HEK293 (cell line): ENCODE results near the gene CINP.

Source experiments
- CTCF ChIA-PET: fragments of 350-600 bp; formaldehyde crosslinking; extraction: SDS; loops from one replicate; lab custom pipeline; 2021; ENCODE audit warnings: antibody characterized with exemption; lab: Yijun Ruan, JAX
- POLR2A ChIA-PET: fragments of 300-600 bp; formaldehyde crosslinking; extraction: SDS; loops from one replicate; lab custom pipeline; 2020; ENCODE audit warnings: antibody characterized with exemption, inconsistent platforms; lab: Yijun Ruan, JAX
- H3K27ac ChIP-seq: fragments of 200-500 bp; sonication (Bioruptor generic); 2 replicates; pipeline ENCODE4 v1.5.1; 2014; ENCODE audit warnings: low read depth, low read length, control low read depth, inconsistent platforms; ENCODE audit errors: extremely low read depth
- H3K36me3 ChIP-seq, 2 experiments: fragments of 200-500 bp in 1 of 2; sonication (Bioruptor generic) in 1 of 2; 1 replicate in 1 of 2; 2 replicates in 1 of 2; pipeline ENCODE4 v1.5.1; 2014 to 2017; ENCODE audit warnings: inconsistent platforms in 2 of 2, low read length in 2 of 2; ENCODE audit not compliant: control insufficient read depth in 2 of 2, insufficient read depth in 1 of 2
- H3K4me1 ChIP-seq: fragments of 200-500 bp; sonication (Bioruptor generic); 2 replicates; pipeline ENCODE4 v1.5.1; 2014; ENCODE audit warnings: mild to moderate bottlenecking, low read length, inconsistent platforms; ENCODE audit not compliant: control insufficient read depth, insufficient read depth
- H3K4me3 ChIP-seq: 2 replicates; pipeline ENCODE4 v1.5.1; 2011; ENCODE audit warnings: low read depth, mild to moderate bottlenecking, control low read depth, low read length, moderate library complexity
- H3K9me3 ChIP-seq: fragments of 200-500 bp; sonication (Bioruptor generic); 2 replicates; pipeline ENCODE4 v1.5.1; 2014; ENCODE audit warnings: low read depth, low read length, inconsistent platforms; ENCODE audit not compliant: control insufficient read depth, insufficient read depth
- ELK4 ChIP-seq: IDR thresholded peaks from 2 replicates; pipeline ENCODE4 v1.6.1; 2011; ENCODE audit warnings: mild to moderate bottlenecking, low read depth, low read length, borderline replicate concordance
- FEZF1 ChIP-seq: fragments of 450-650 bp; formaldehyde crosslinking; IDR thresholded peaks from 2 replicates; pipeline ENCODE4 v1.5.1; 2016; ENCODE audit warnings: missing biosample characterization, missing genetic modification characterization
- GLIS1 ChIP-seq: fragments of 450-650 bp; formaldehyde crosslinking; IDR thresholded peaks from 2 replicates; pipeline ENCODE4 v1.5.1; 2016; ENCODE audit warnings: missing biosample characterization, missing genetic modification characterization
- KLF1 ChIP-seq: fragments of 450-650 bp; formaldehyde crosslinking; IDR thresholded peaks from 2 replicates; pipeline ENCODE4 v1.5.1; 2016; ENCODE audit warnings: missing biosample characterization, missing genetic modification characterization
- KLF10 ChIP-seq: fragments of 450-650 bp; IDR thresholded peaks from 2 replicates; pipeline ENCODE4 v1.5.1; 2018; ENCODE audit warnings: missing biosample characterization, mild to moderate bottlenecking, missing genetic modification characterization
- KLF8 ChIP-seq: fragments of 450-650 bp; formaldehyde crosslinking; IDR thresholded peaks from 2 replicates; pipeline ENCODE4 v1.5.1; 2016; ENCODE audit warnings: missing biosample characterization, missing genetic modification characterization
- OVOL3 ChIP-seq: fragments of 450-650 bp; formaldehyde crosslinking; IDR thresholded peaks from 2 replicates; pipeline ENCODE4 v1.5.1; 2016; ENCODE audit warnings: missing biosample characterization, missing genetic modification characterization
- RBAK ChIP-seq: fragments of 450-650 bp; formaldehyde crosslinking; IDR thresholded peaks from 2 replicates; pipeline ENCODE4 v1.5.1; 2016; ENCODE audit warnings: missing biosample characterization, missing genetic modification characterization
- TCF7L2 ChIP-seq: IDR thresholded peaks from 2 replicates; pipeline ENCODE4 v1.6.1; 2011; ENCODE audit warnings: low read depth, mild to moderate bottlenecking, inconsistent platforms, low read length, moderate library complexity, borderline replicate concordance
- ZBTB8A ChIP-seq: fragments of 450-650 bp; formaldehyde crosslinking; IDR thresholded peaks from 2 replicates; pipeline ENCODE4 v1.5.1; 2016; ENCODE audit warnings: missing biosample characterization, missing genetic modification characterization
- ZNF112 ChIP-seq: fragments of 450-650 bp; formaldehyde crosslinking; IDR thresholded peaks from 2 replicates; pipeline ENCODE4 v1.5.0; 2017; ENCODE audit warnings: missing biosample characterization, missing genetic modification characterization
- ZNF121 ChIP-seq: fragments of 450-650 bp; formaldehyde crosslinking; IDR thresholded peaks from 2 replicates; pipeline ENCODE4 v1.5.1; 2016; ENCODE audit warnings: missing biosample characterization, missing genetic modification characterization
- ZNF184 ChIP-seq: fragments of 450-650 bp; IDR thresholded peaks from 2 replicates; pipeline ENCODE4 v1.5.1; 2018; ENCODE audit warnings: missing biosample characterization, mild to moderate bottlenecking, missing genetic modification characterization
- ZNF248 ChIP-seq: fragments of 450-650 bp; formaldehyde crosslinking; IDR thresholded peaks from 2 replicates; pipeline ENCODE4 v1.5.1; 2017; ENCODE audit warnings: missing biosample characterization, missing genetic modification characterization
- ZNF280D ChIP-seq: fragments of 450-650 bp; formaldehyde crosslinking; IDR thresholded peaks from 2 replicates; pipeline ENCODE4 v1.5.1; 2016; ENCODE audit warnings: missing biosample characterization, missing genetic modification characterization
- ZNF391 ChIP-seq: fragments of 450-650 bp; formaldehyde crosslinking; IDR thresholded peaks from 2 replicates; pipeline ENCODE4 v1.5.1; 2016; ENCODE audit warnings: low read depth, missing biosample characterization, missing genetic modification characterization, borderline replicate concordance
- ZNF48 ChIP-seq: fragments of 450-650 bp; formaldehyde crosslinking; IDR thresholded peaks from 2 replicates; pipeline ENCODE4 v1.5.1; 2016; ENCODE audit warnings: missing biosample characterization, missing genetic modification characterization
- ZNF585B ChIP-seq: fragments of 450-650 bp; formaldehyde crosslinking; IDR thresholded peaks from 2 replicates; pipeline ENCODE4 v1.5.1; 2016; ENCODE audit warnings: missing biosample characterization, missing genetic modification characterization
- ZNF610 ChIP-seq: fragments of 450-650 bp; formaldehyde crosslinking; IDR thresholded peaks from 2 replicates; pipeline ENCODE4 v1.5.1; 2016; ENCODE audit warnings: missing biosample characterization, missing genetic modification characterization, borderline replicate concordance
- ZNF629 ChIP-seq: fragments of 450-650 bp; formaldehyde crosslinking; IDR thresholded peaks from 2 replicates; pipeline ENCODE4 v1.5.1; 2017; ENCODE audit warnings: missing biosample characterization, missing genetic modification characterization
- ZNF670 ChIP-seq: fragments of 450-650 bp; formaldehyde crosslinking; IDR thresholded peaks from 2 replicates; pipeline ENCODE4 v1.5.1; 2016; ENCODE audit warnings: missing biosample characterization, missing genetic modification characterization, low read depth
- ZNF677 ChIP-seq: fragments of 450-650 bp; IDR thresholded peaks from 2 replicates; pipeline ENCODE4 v1.5.0; 2018; ENCODE audit warnings: missing biosample characterization, mild to moderate bottlenecking, missing genetic modification characterization, moderate library complexity
- ZNF692 ChIP-seq: fragments of 450-650 bp; formaldehyde crosslinking; IDR thresholded peaks from 2 replicates; pipeline ENCODE4 v1.5.1; 2016; ENCODE audit warnings: missing biosample characterization, missing genetic modification characterization
- ZSCAN4 ChIP-seq: fragments of 450-650 bp; formaldehyde crosslinking; IDR thresholded peaks from 2 replicates; pipeline ENCODE4 v1.5.1; 2017; ENCODE audit warnings: missing biosample characterization, missing genetic modification characterization

Gene CINP

GRCh38 chr14:102373110-102373509 is 10.4 kb upstream of the CINP start:
- TF ChIP-seq ZNF280D (tag by site-specific recombination) (no peak), ZNF585B (tag by site-specific recombination) (no peak), ZNF677 (tag by site-specific recombination) (0 out of 2 replicates have a peak, but pooled peaks have one; percentile 18)
- TF ChIP-seq, all 188 proteins: peak for 1
- Histone ChIP-seq H3K36me3 (peaks cover 0 to 16% of the 10 kb centered on the region in 2 experiments; a peak in 2 of 3 replicates), H3K4me3 (no peak overlapping the region), H3K27ac (no peak overlapping the region), H3K9me3 (no peaks in the 10 kb centered on the region), H3K4me1 (no peaks in the 10 kb centered on the region)
- CTCF ChIA-PET: no interaction called here
- POLR2A ChIA-PET: no interaction called here

DNA sequence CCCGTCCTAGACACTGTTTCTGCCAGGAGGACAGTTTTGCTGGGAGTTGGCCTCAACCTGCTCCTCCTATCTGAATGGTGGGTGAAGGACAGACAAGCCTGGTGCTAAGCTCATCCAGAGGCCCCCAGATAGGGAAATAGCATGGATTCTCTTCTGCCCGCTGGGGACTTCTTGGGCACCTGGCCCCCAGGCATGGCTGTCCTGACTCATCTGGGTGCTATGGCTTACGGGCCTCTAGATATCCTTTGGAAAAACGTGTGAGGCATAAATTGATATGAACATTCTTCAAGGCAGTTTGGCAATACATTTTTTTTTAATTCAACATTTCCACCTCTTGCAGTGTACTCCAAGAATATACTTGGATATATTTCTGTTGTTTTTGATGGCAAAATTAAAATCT is 8.7 kb upstream of the CINP start:
- ChIA-PET POLR2A (no interaction called here), CTCF (no interaction called here)
- TF ChIP-seq ZBTB8A (tag by site-specific recombination) (no peak), FEZF1 (tag by site-specific recombination) (no peak), TCF7L2 (no peak), ELK4 (no peak), ZNF391 (tag by site-specific recombination) (no peak), KLF10 (tag by site-specific recombination) (no peak), KLF8 (tag by site-specific recombination) (no peak), ZNF184 (tag by site-specific recombination) (no peak), ZSCAN4 (tag by site-specific recombination) (no peak)
- Histone ChIP-seq H3K4me1 (no peaks in the 10 kb centered on the region), H3K27ac (no peak overlapping the region), H3K36me3 (peaks cover 0 to under 1% of the 10 kb centered on the region in 2 experiments; a peak in 2 of 3 replicates), H3K9me3 (no peaks in the 10 kb centered on the region), H3K4me3 (no peak overlapping the region)

- Histone ChIP-seq H3K27ac (no peak overlapping the region), H3K36me3 (no peaks in the 10 kb centered on the region; a peak in 1 of 3 replicates), H3K4me3 (no peak overlapping the region), H3K4me1 (no peaks in the 10 kb centered on the region), H3K9me3 (no peaks in the 10 kb centered on the region)
- CTCF ChIA-PET: no interaction called here
- POLR2A ChIA-PET: interaction anchor here (1.1 kb wide), 1 partner anchor 9 kb away, joined by 3 read pairs; no protein-coding TSS in a partner anchor
- no peak for TF ChIP-seq ZNF610 (tag by site-specific recombination)
- no peak for TF ChIP-seq OVOL3 (tag by site-specific recombination)
- peak; percentile 79 for TF ChIP-seq ZNF692 (tag by site-specific recombination)
- no peak for TF ChIP-seq ZNF48 (tag by site-specific recombination)
- 0 out of 2 replicates have a peak, but pooled peaks have one; percentile 10 for TF ChIP-seq KLF1 (tag by site-specific recombination)
- no peak for TF ChIP-seq ZNF670 (tag by site-specific recombination)
- no peak for TF ChIP-seq ZNF121
- TF ChIP-seq GLIS1 (tag by site-specific recombination): no peak
- TF ChIP-seq ZSCAN4 (tag by site-specific recombination): no peak
- TF ChIP-seq RBAK: no peak
- no peak for TF ChIP-seq ZNF248 (tag by site-specific recombination)
- no peak for TF ChIP-seq ZNF112
- 0 out of 2 replicates have a peak, but pooled peaks have one; percentile 31 for TF ChIP-seq ZNF629
These were observed 7.7 kb upstream of the CINP start for GRCh38 chr14:102370305-102370809.
